GM12878 (cell line): Measurements from ENCODE around the gene NUMB. TPM values are rescaled to one million over a fixed set of nuclear protein-coding genes. Genes with fewer than 3 reads are reported as not detected.

Experiments used
- BCL11A ChIP-seq: IDR thresholded peaks from 2 replicates; pipeline ENCODE4 v1.6.1; 2011; ENCODE audit warnings: low read depth, low read length
- BCL3 ChIP-seq: IDR thresholded peaks from 2 replicates; pipeline ENCODE4 v1.6.1; 2011; ENCODE audit warnings: borderline replicate concordance, low read depth, mild to moderate bottlenecking, moderate library complexity, low read length; ENCODE audit not compliant: insufficient read depth, poor library complexity, severe bottlenecking
- BCLAF1 ChIP-seq: fragments of 450-650 bp; IDR thresholded peaks from 2 replicates; pipeline ENCODE4 v1.6.1; 2017; ENCODE audit warnings: antibody characterized with exemption, mild to moderate bottlenecking, moderate library complexity
- CEBPZ ChIP-seq: fragments of 150-350 bp; IDR thresholded peaks from 2 replicates; pipeline ENCODE4 v1.6.1; 2016; ENCODE audit warnings: low read depth, low read length
- CHD2 ChIP-seq: IDR thresholded peaks from 2 replicates; pipeline ENCODE4 v1.6.1; 2011; ENCODE audit warnings: low read depth, low read length, improper control_type of control experiment, borderline replicate concordance
- CUX1 ChIP-seq: IDR thresholded peaks from 2 replicates; pipeline ENCODE4 v1.6.1; 2012; ENCODE audit warnings: improper control_type of control experiment, low read depth, low read length; ENCODE audit not compliant: insufficient replicate concordance
- EP300 ChIP-seq, 2 experiments: fragments of 150-350 bp in 1 of 2; IDR thresholded peaks; 2 replicates each; pipeline ENCODE4 v1.6.1; 2011 to 2012; ENCODE audit warnings: low read depth in 2 of 2, low read length in 2 of 2, borderline replicate concordance in 1 of 2, improper control_type of control experiment in 1 of 2, inconsistent platforms in 1 of 2; ENCODE audit not compliant: control insufficient read depth in 1 of 2
- ETV6 ChIP-seq, 2 experiments: fragments of 450-650 bp in 1 of 2; IDR thresholded peaks in 1 of 2; conservative IDR thresholded peaks in 1 of 2; 2 replicates each; pipeline ENCODE4 v1.6.1; 2014; ENCODE audit warnings: antibody characterized with exemption in 1 of 2, borderline replicate concordance in 1 of 2, low read depth in 1 of 2, mild to moderate bottlenecking in 1 of 2, moderate library complexity in 1 of 2
- EZH2 ChIP-seq: IDR thresholded peaks from 2 replicates; pipeline ENCODE4 v1.6.1; 2012; ENCODE audit warnings: low read depth, mild to moderate bottlenecking, control low read depth, inconsistent platforms, low read length, borderline replicate concordance; ENCODE audit not compliant: control insufficient read depth
- MEF2B ChIP-seq: fragments of 450-650 bp; IDR thresholded peaks from 2 replicates; pipeline ENCODE4 v1.6.1; 2018; ENCODE audit warnings: mild to moderate bottlenecking, moderate library complexity; ENCODE audit not compliant: partially characterized antibody, poor library complexity, severe bottlenecking
- NFXL1 ChIP-seq: fragments of 450-650 bp; IDR thresholded peaks from 2 replicates; pipeline ENCODE4 v1.6.1; 2017; ENCODE audit warnings: antibody characterized with exemption, mild to moderate bottlenecking, borderline replicate concordance
- RAD21 ChIP-seq: IDR thresholded peaks from 2 replicates; pipeline ENCODE4 v1.6.1; 2011; ENCODE audit warnings: mild to moderate bottlenecking, low read depth, low read length, moderate library complexity; ENCODE audit not compliant: insufficient read depth
- RAD51 ChIP-seq: fragments of 450-650 bp; IDR thresholded peaks from 2 replicates; pipeline ENCODE4 v1.6.1; 2016; ENCODE audit warnings: moderate library complexity, mild to moderate bottlenecking, inconsistent platforms
- RELA ChIP-seq: fragments of 450-650 bp; IDR thresholded peaks from 2 replicates; pipeline ENCODE4 v1.8.0; 2014; ENCODE audit warnings: borderline replicate concordance; ENCODE audit not compliant: partially characterized antibody
- polyA plus RNA-seq, 11 experiments: library from polyadenylated mRNA; depleted of rRNA in 4 of 11; unstranded in 6 of 11; stranded (reverse) in 5 of 11; fragments of >200 nt; fragmentation: Nextera tagmentation in 4 of 11; fragmentation: Illumina TruSeq in 1 of 11; extraction: Ambion mirVana in 4 of 11; extraction: Trizol in 1 of 11; gene quantifications; 1 replicate in 1 of 11; 2 replicates in 10 of 11; pipeline versions ENCODE4 v1.2.1 to v1.2.3, GENCODE V29; 2011 to 2016; ENCODE audit warnings: inconsistent platforms in 2 of 11, missing spikeins in 2 of 11, low read depth in 1 of 11
- total RNA-seq, 4 experiments: library from RNA; depleted of rRNA in 3 of 4; stranded (reverse); fragments of >200 nt in 3 of 4; fragmentation: Illumina TruSeq in 1 of 4; extraction: Trizol in 1 of 4; gene quantifications; 2 replicates each; pipeline versions ENCODE4 v1.2.1 to v1.2.3, GENCODE V29; 2013 to 2021

Gene NUMB
- total and polyA plus RNA-seq, 10 of the 15 experiments (the other 5 are each of a cell fraction or from before 2014, with no cell fraction given): 22.0 to 147 (median 48.9) TPM

- no peak for TF ChIP-seq BCL3
- peak in 1 of 2 experiments; percentile 49; a peak in 1 of 4 replicates for TF ChIP-seq ETV6 (conservative IDR thresholded peaks at IDR 0.05 in 1 of 2, IDR thresholded peaks at IDR 0.05 in 1 of 2; ENCODE audit: borderline replicate concordance in 1 of 2, low read depth in 1 of 2)
- TF ChIP-seq CUX1: no peak
- no peak for TF ChIP-seq BCLAF1
- TF ChIP-seq EP300 (IDR thresholded peaks at IDR 0.05; ENCODE audit: borderline replicate concordance in 1 of 2, control insufficient read depth in 1 of 2, low read depth in 2 of 2, low read length in 2 of 2): no peak
- no peak for TF ChIP-seq EZH2
- no peak for TF ChIP-seq RELA
- no peak for TF ChIP-seq RAD51
- no peak for TF ChIP-seq NFXL1
- TF ChIP-seq CEBPZ: no peak
- TF ChIP-seq RAD21: no peak
- no peak for TF ChIP-seq BCL11A
- no peak for TF ChIP-seq CHD2
- TF ChIP-seq MEF2B: no peak
Observed at GRCh38 chr14:73240816-73241480, 217.4 kb downstream of the NUMB start (continued).
